ENCODE results near the gene ATF5. TPM values are rescaled to one million over a fixed set of nuclear protein-coding genes. Genes with fewer than 3 reads are reported as not detected.
"Not testable (repeated sequence)": the region's sequence is repeated elsewhere in the genome, so short reads cannot be mapped to it uniquely, and the experiment has no call there.

Gene ATF5
- total RNA-seq, 1 donor from 2014 or later = 21.7 TPM

DNA sequence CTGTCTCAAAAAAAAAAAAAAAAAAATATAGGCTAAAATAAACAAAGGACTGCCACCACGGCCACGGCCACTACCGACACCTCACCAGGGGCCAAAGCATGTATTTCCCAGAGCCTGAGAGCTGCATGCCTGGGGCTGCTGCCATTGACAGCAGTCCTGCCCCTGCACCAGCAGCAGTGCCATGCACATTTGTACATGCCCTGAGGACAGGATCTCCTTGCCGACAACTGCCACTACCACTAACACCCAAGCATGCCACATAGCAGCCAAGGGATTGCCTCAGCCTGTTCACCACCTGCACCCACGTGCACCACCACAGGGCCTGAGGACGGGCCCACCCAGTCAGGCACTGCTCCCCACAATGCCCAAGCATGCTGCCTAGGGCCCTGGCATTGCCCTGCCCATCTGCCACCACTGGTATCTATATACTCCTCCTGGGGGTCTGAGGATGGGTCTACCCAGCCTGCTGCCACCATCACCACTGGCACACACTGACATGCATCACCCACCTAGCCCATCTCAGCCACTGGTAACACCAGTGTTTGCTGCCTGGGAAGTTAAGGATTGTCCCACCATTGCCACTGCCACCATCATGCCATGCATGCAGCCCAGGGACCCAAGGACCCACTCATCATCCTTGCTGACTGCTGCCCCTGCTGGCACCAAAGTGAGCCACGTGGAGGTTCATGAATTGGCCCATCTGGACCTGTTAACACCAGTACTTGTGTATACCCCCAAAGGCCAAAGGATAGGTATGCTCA, 10.9 kb downstream of the ATF5 start:
- Mint-ChIP-seq H3K9me3 (no peaks in the 10 kb centered on the region), H3K4me3 (no peak overlapping the region), H3K27ac (no peak overlapping the region), H3K4me1 (no peaks in the 10 kb centered on the region), H3K27me3 (ENCODE audit: low read depth) (peaks cover 12% of the 10 kb centered on the region), H3K36me3 (no peaks in the 10 kb centered on the region)
- DNase-seq (ENCODE audit: low spot score in 2 of 2, unreplicated experiment in 2 of 2) = no peak
- TF ChIP-seq, protein P1, sequence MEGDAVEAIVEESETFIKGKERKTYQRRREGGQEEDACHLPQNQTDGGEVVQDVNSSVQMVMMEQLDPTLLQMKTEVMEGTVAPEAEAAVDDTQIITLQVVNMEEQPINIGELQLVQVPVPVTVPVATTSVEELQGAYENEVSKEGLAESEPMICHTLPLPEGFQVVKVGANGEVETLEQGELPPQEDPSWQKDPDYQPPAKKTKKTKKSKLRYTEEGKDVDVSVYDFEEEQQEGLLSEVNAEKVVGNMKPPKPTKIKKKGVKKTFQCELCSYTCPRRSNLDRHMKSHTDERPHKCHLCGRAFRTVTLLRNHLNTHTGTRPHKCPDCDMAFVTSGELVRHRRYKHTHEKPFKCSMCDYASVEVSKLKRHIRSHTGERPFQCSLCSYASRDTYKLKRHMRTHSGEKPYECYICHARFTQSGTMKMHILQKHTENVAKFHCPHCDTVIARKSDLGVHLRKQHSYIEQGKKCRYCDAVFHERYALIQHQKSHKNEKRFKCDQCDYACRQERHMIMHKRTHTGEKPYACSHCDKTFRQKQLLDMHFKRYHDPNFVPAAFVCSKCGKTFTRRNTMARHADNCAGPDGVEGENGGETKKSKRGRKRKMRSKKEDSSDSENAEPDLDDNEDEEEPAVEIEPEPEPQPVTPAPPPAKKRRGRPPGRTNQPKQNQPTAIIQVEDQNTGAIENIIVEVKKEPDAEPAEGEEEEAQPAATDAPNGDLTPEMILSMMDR (IDR thresholded peaks at IDR 0.05; ENCODE audit: unreplicated experiment) = no peak

DNA sequence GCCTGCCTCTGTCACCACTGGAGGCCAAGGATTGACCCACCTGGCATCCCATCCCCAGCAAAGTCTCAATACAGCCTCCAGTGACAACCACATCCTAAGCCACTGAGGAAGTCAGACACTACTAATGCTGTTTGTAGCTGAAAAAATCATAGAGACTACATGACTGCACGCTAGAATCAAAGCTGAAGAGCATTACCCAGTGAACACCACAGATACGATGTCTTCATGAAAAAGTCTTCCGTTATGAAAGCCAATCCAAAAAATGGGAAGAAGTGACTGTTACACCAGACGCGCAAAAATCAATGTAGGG, 11.4 kb downstream of the ATF5 start:
- Mint-ChIP-seq H3K4me1 (no peaks in the 10 kb centered on the region), H3K27ac (no peak overlapping the region), H3K27me3 (ENCODE audit: low read depth) (peaks cover 12% of the 10 kb centered on the region), H3K4me3 (no peak overlapping the region), H3K36me3 (no peaks in the 10 kb centered on the region), H3K9me3 (no peaks in the 10 kb centered on the region)
- no peak for DNase-seq (ENCODE audit: low spot score in 2 of 2, unreplicated experiment in 2 of 2)
- TF ChIP-seq, protein P1 (IDR thresholded peaks at IDR 0.05; ENCODE audit: unreplicated experiment) = no peak

DNA sequence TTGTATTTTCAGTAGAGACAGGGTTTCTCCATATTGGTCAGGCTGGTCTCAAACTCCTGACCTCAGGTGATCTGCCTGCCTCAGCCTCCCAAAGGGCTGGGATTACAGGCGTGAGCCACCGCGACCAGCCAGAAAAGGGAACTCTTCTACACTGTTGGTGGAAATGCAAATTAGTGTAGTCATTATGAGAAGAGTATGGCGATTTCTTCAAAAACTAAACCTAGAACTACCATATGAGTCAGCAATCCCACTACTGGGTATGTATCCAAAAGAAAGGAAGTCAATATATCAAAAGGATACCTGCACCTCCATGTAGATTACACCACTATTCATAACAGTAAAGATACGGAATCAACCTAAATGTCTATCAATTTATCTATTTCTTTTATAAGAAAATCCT, 15.6 kb downstream of the ATF5 start:
- H3K9me3 Mint-ChIP-seq; H3K27ac Mint-ChIP-seq; H3K27me3 Mint-ChIP-seq (ENCODE audit: low read depth); DNase-seq (ENCODE audit: low spot score in 2 of 2, unreplicated experiment in 2 of 2); H3K36me3 Mint-ChIP-seq; H3K4me3 Mint-ChIP-seq; H3K4me1 Mint-ChIP-seq: not testable (repeated sequence)

DNA sequence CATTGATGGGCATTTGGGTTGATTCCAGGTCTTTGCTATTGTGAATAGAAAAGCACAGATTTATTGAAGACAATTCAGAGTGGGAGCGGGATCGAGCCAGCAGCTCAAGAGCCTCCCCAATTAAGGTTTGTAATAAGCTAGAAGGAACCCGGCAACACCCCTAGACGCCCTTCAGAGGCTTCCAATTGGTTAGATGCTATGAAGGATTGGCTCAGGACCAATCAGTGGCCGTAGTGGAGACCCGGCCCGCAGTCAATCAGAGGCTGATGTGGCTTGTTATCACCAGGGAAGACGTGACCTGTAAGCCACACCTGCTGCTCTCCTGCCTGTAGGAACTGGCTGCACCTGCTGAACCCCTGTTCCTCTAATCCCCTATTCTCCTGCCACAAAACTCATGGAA, 17.4 kb downstream of the ATF5 start:
- H3K27me3 Mint-ChIP-seq (ENCODE audit: low read depth) = peaks cover 9% of the 10 kb centered on the region
- H3K9me3 Mint-ChIP-seq = no peaks in the 10 kb centered on the region
- H3K4me1 Mint-ChIP-seq = peaks cover 7% of the 10 kb centered on the region
- TF ChIP-seq, protein P1 (IDR thresholded peaks at IDR 0.05; ENCODE audit: unreplicated experiment) = no peak
- DNase-seq (ENCODE audit: low spot score in 2 of 2, unreplicated experiment in 2 of 2) = no peak
- no peak overlapping the region for H3K27ac Mint-ChIP-seq
- no peaks in the 10 kb centered on the region for H3K36me3 Mint-ChIP-seq
- no peak overlapping the region for H3K4me3 Mint-ChIP-seq

DNA sequence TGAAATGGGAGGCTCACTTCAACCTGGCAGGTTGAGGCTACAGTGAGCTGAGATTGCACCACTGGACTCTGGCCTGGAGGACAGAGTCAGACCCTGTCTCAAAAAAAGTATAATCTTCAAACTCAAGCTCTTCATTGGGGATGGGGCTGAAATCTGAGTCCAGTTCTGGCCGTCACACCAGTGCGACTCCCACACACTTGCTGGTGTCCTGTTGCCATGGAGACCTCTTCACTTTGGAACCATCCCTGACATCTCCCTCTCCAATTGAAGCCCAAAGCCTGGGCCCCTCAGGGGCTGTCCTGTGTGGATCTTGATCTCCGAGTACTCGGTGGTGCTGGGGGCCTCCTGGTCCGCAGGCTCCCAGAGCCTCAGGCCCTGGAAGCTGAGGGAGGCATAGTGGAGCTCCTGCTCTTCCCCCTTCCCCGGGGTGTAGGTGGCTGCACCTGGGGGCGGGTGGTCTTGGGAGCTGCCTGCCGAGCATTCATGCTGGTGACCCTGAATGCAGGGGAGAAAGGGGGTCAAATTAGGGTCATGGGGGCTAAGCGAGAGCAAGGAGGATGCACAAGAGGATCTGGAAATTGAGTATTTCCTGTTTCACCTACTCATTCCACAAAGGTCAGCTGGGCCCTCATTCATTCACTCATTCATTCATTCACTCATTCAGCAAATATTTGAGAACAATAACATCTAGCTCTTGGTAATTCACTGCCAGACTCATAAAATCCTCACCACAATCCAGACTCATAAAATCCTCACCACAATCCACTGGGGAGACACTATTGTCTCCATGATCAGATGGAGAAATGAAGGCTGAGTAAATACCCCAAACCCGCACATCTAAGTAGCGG, 21.0 kb downstream of the ATF5 start:
- H3K27ac Mint-ChIP-seq = no peak overlapping the region
- H3K27me3 Mint-ChIP-seq (ENCODE audit: low read depth) = peaks cover 2% of the 10 kb centered on the region
- H3K9me3 Mint-ChIP-seq = no peaks in the 10 kb centered on the region
- TF ChIP-seq, protein P1 (IDR thresholded peaks at IDR 0.05; ENCODE audit: unreplicated experiment) = no peak
- no peak overlapping the region for H3K4me3 Mint-ChIP-seq
- no peak for DNase-seq (ENCODE audit: low spot score in 2 of 2, unreplicated experiment in 2 of 2)
- H3K4me1 Mint-ChIP-seq = peaks cover 38% of the 10 kb centered on the region
- no peaks in the 10 kb centered on the region for H3K36me3 Mint-ChIP-seq

DNA sequence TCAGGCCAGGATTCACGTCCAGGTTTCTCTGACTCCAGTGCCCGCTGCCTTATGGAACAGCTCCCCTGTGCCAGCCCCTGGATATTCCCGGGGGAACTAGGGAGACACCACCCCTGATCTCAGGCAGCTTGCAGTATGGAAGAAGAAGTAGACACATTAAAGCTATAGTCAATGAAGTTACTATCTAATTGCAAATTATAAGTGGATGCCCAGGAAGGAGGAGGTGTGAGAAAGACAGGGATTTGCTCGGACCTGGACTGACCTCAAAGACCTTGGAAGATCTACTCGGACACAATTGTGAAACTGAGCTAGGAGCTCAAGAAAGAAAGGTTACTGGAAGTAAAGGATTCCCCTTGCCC, 21.6 kb downstream of the ATF5 start:
- TF ChIP-seq, protein P1 (IDR thresholded peaks at IDR 0.05; ENCODE audit: unreplicated experiment) = no peak
- no peak for DNase-seq (ENCODE audit: low spot score in 2 of 2, unreplicated experiment in 2 of 2)
- H3K4me1 Mint-ChIP-seq = peaks cover 43% of the 10 kb centered on the region
- peaks cover 2% of the 10 kb centered on the region for H3K27me3 Mint-ChIP-seq (ENCODE audit: low read depth)
- no peaks in the 10 kb centered on the region for H3K36me3 Mint-ChIP-seq
- no peaks in the 10 kb centered on the region for H3K9me3 Mint-ChIP-seq
- H3K4me3 Mint-ChIP-seq = no peak overlapping the region
- no peak overlapping the region for H3K27ac Mint-ChIP-seq

Data from mesothelial cell of epicardium (in vitro differentiated cells).